Stimulated activated CD8-positive, alpha-beta memory T cell treated with anti-CD3 and anti-CD28 coated beads, Interleukin-7, amount 100 ng/mL, for 48 hours (primary cell): Measurements from ENCODE around the gene CD68.
A peak's percentile ranks its signal among the peaks of the same experiment; 100 is the strongest.
"Not testable (repeated sequence)": the region's sequence is repeated elsewhere in the genome, so short reads cannot be mapped to it uniquely, and the experiment has no call there.

ENCODE experiments used
- DNase-seq, 2 donors: peaks; one replicate each; pipeline ENCODE4 v3.0.0-alpha.2; 2020; ENCODE audit warnings: low read depth in 1 of 2; ENCODE audit errors: extremely low read depth in 1 of 2

The CD68 gene

DNA sequence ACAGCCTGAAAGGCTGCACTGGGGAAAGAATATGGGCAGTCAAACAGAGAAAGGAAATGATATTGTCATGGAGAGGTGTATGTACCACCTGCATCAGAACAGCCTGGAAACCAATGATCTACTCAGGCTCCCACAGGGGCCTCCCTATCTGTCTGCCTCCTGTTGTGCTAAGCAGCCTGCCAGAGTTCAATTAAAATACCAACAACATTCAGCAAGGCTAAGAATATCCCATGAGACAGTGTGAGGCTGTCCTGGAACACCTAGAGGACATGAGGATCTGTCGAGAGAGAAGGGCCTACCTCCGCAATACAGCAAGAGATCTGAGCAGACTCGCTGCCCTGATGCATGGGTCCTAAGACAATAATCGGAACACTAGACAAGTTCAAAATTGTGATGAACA, 26.8 kb downstream of the CD68 start:
- no peak for DNase-seq

DNA sequence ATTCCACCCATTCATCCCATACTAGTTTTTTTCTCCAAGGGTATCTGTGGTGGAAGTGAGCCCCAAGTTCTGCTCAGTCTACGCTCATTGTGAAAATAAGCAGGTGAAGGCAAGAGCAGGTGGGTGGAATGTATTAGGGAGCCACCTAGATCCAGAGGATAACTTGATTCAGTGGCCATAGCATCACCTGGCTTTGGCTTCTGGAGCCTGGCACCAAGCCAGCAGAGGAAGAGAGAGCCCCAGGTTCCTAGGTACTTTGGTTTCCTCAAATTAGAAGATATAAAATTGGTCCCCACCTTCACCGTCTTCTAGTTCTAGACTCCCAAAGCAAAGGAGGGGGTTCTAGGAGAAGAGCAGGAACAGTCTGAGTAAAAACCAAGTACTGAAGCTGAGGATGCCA, 31.2 kb downstream of the CD68 start:
- no peak for DNase-seq

DNA sequence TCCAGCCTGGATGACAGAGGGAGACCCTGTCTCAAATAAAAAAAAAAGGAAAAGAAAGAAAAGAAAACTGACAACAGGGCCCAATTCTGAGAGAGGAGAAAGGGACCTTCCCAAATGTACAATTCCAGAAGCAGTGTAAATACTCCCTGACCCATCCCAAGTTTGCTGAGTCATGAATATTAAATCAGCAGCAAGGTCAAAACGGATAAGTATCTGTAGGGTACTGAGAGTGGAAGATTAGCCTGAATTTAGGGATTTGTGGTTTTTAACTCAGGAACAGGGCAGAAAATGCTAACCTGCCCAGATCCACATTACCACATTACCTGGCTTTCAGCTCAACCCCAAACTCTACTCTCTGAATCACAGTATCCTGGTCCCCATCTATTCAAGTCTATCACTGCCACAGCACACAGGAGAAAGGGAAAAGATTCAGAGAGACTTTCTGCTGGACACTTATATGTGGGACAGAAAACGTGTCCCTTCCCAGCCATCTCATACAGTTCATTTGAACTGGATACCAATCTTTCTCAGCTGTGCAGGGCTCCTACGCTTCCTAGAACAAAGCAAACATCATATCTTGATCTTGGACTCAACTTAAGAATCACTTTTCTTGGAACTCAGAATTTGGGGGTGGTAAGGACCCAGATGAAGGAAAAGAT, 32.3 kb downstream of the CD68 start:
- DNase-seq, result no peak

DNA sequence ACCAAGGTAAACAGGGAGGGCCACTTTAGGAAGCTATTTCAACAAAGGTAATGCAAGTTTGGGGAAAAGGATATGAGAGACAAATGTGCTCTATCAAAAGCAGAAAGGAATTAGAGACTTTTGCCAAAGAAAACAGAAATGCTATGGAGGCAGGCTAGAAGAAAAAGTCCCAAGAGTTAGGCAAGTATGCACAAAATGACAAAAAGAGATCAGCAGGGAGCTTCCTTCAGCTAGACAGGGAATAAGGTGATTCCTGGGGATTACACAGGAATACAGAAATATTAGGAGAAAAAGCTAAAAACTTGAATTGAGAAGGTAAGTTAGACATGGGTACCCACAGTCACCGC, 32.8 kb downstream of the CD68 start:
- no peak for DNase-seq

DNA sequence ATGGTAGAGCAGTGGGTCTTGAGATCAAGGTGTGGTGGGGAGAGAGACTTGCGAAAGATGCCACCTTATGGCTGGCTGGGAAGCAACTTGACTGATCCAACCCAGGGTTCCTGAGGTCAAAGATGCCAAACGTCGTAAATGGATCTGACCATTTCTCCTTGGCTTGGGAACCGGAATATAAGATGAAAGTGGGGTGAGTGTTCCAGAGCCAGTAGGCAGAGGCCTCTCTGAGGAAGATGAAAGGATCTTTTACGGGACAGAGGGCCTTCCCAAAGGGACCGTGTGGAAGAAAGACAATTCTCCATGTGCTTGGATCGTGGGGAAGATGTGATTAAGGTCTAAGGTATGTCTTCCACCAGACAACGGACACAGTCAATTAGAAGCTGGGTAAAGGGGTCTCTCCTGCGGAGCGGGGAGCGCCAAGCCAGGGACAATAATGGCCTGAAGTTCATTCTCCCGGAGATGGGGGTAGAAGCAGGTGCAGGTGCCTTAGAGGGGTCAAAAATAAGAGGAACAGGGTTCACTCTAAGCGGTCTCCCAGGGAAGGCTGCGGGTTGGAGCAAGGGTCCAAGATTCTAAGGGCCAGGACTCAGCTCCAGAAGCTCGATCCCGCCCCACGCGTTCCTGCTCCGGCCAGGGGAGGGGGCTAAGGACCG, 34.5 kb downstream of the CD68 start:
- no peak for DNase-seq

DNA sequence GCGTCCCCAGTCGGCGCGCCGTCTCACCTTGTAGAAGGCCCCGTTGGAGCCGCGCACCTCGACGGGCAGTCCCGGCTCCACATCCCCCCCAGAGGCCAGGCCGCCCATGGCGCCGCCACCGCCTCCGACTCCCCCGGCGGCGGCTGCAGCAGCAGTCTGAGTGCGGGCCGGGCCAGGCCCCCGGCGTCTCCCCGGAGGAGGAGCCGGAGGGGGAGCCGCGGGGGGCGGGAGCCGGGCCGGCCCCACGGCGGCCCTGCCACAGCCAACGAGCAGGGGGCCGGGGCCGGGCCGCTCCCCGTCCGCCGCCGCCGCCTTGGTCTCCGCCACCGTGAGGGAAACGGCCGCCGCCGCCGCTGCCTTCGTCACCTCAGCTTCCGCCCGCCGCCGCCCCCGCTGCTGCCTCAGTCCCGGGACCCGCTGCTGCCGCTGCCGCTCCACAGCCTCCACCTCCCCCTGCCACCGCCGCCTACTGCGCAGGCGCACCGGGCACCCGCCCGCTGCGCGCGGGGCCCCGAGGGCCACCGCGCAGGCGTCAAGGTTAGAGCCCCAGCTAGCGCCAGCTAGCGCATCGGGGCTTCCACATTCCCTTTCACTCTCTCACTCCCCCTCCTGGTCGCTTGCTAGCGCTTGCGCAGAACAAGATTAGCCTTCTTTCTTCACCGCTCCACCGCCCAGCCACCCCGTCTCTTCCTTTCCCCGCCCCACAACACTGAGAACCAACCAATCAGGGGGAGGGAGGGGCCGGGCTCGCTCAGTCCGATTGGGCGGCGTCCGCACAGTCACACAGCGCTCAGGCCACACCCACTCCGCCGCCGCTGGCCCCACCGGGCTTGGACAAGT, 35.2 kb downstream of the CD68 start, which contains the start of gene FXR2:
TSS of gene FXR2 (minus strand) at position 473 of the 840 bp plus-strand sequence. CDS start at position 108, 365 bp downstream.
- peak; percentile 100 for DNase-seq

DNA sequence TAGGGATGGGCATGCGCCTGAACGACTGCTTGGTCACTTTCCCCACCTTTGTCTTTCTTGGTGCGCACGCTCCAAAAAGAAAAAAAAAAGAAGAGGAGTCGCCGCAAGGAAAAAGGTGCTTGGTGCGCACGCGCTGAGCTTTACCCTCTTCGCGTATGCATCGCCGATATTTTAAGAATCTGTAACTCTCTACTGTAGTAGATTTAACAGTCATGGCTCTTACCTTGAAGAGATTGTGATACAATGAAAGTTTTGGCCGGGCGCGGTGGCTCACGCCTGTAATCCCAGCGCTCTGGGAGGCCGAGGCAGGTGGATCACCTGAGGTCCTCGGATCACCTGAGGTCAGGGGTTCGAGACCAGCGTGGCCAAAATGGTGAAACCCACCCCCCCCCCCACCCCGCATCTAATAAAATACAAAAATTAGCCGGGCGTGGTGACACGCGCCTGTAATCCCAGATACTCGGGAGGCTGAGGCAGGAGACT, 35.9 kb downstream of the CD68 start:
- DNase-seq, result no peak

DNA sequence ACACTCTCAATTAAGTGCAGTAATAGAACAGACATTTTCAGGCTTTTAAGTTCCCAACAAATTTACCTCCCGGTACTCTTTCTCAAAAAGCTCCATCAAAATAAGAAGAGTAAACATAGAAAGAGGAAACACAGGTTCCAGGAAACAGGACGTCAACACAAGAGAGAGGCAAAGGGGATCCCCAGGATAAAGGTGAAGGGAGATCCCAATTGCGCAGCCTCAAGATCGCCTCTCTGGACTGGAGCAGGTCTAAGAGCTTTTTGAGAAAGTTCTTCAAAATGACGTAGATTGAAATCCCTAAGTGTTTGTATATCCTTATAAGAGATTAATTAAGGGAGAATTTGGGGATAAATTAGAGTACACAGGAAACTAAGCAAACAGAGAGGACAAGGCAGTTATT, 39.2 kb downstream of the CD68 start:
- DNase-seq, result no peak

DNA sequence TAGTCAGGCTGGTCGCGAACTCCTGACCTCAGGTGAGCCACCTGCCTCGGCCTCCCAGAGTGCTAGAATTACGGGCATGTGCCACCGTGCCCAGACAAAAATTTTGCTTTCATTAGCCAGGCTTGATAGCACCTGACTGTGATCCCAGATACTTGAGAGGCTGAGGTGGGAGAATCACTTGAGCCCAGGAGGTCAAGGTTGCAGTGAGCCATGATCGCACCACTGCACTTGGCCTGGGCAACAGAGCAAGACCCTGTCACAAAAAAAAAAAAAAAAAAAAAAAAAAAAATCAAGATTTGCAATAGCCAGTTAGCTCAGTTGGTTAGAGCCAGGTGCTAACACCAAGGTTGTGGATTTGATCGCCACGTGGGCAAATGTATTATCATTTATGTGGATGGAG, 41.4 kb downstream of the CD68 start:
- no peak for DNase-seq

DNA sequence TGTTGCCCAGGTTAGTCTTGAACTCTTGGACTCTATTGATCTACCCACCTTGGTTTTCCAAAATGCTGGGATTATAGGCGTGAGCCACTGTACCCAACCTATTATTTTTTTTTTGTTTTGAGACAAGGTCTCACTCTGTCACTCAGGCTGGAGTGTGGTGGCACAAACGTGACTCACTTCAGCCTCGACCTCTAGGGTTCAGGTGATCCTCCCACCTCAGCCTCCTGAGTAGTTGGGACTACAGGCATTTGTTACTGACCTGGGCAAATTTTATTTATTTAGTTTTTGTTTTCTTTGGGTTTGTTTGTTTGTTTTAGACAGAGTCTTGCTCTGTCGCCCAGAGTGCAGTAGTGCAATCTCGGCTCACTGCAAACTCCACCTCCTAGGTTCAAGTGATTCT, 44.2 kb downstream of the CD68 start:
- DNase-seq, result no peak

DNA sequence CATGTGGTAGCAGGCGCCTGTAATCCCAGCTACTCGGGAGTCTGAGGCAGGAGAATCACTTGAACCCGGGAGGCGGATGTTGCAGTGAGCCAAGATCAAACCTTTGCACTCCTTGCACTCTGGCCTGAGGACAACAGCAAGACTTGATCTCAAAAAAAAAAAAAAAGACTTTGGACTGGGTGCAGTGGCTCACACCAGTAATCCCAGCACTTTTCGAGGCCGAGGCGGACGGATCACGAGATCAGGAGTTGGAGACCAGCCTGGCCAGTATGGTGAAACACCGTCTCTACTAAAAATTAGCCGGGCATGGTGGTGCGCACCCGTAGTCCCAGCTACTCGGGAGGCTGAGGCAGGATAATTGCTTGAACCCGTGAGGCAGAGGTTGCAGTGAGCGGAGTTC, 46.3 kb downstream of the CD68 start:
- DNase-seq, result not testable (repeated sequence)

DNA sequence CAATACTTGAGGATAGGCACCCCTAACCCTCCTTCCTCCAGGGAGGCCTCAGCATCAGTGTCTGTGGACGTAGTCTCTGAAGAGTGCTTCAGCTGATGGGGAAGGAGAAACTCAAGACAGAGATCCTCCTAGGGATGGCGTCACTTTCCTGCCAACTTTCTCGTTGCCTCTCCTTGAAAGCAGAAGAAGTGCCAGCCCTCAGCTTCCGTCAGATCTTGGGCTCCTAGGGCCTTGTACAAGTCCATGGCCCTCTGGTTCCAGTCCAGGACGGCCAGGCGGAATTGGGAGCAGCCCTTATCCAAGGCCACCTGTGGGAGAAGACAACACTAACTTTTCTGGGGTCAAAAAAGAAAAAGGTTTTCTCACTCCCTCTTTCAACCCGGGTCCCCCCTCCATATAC, 46.9 kb downstream of the CD68 start:
- DNase-seq, result no peak

DNA sequence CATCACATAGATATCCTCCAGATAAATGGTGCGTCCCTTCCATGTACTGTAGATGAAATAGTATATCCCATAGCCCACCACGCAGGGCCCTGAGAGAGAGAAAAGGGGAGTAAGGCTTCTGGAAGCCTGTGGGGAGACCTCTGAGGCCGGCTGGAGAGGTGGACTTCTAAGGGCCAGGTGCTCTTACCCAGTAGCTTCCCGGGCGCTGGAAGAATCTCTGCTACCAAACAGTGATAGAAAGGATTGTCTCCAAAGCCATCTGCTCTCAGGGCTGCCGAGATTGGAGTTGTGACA, 47.5 kb downstream of the CD68 start:
- no peak for DNase-seq

DNA sequence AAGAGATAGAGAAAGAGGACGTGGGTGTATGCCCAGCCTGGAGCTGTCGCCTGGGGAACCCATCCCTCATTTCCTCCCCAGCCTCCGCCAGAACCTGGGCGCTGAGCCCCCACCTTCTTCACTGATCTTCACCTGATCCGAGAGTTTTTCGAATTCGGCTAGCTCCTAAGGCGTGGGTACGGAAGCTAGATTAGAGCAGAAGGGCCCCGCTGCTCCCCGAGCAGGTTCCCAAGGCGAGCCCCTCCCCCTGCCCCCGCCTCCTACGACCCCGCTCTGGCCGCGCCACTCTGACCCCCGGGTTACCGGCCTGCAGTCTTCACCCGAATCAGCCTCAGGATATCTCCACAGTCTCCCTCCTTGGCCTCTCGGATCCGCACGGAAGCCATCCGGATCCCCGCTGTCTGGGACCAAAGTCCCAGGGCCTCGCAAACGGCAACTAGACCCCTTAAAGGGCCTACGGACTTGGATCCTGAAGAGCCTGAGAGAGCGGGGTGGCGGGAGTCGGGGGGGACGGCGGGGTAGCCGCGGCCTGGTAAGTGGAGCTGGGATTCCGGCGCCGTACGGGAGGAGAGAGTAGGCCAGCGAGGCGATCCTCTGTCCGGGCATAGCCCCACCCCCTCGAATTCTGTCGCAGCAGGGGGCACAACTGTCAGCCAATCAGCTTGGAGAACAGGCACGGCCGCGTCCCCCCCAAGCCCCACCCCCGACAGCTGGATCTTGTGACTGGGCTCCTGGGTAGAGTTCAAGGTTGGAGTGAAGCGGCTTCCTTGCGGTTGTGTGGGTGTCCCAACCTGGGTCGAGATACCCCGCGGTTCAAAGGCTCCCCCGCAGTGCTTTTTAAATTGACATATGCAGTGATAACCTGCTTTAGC, 48.0 kb downstream of the CD68 start, which contains the start of gene SAT2:
TSS of gene SAT2 (minus strand) at position 572 of the 872 bp plus-strand sequence. CDS start at position 386, 186 bp downstream.
- peak; percentile 77 to 86 for DNase-seq

DNA sequence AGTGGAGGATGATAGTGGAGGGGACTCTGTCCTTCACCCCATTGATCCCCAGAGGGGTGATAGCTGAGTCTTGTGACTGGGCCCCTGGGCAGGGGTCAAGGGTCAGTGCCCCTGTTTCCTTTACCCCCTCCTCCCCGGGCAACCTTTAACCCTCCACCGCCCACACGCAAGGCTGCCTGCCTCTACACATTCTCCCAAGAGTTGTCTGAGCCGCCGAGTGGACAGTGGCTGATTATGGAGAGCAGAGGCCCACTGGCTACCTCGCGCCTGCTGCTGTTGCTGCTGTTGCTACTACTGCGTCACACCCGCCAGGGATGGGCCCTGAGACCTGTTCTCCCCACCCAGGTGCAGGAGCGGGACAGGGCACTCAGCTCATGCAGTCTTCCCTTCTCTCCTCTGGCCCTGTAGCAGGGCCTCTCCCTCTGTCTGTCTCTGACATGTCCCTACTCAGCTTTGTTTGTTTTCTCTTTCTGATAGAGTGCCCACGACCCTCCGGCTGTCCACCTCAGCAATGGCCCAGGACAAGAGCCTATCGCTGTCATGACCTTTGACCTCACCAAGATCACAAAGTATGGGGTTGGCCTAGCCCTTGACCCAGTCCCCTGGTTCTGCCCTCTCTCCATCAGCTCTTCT, 50.6 kb downstream of the CD68 start, which contains the start of gene SHBG:
TSS of gene SHBG (plus strand) at position 197 of the 633 bp plus-strand sequence. CDS start at position 235, 38 bp downstream.
- no peak for DNase-seq
